DND-41 (cell line): ENCODE results near the gene SGK1.
A peak's percentile ranks its signal among the peaks of the same experiment; 100 is the strongest.

Source experiments
- ATAC-seq: fragments of 200-7000 bp; cut with Tn5 transposase; 3 replicates; pipeline ENCODE4 v1.9.1; 2021; ENCODE audit warnings: low read depth; ENCODE audit not compliant: insufficient read depth
- DNase-seq: peaks from one replicate; pipeline ENCODE4 v3.0.0-alpha.2; 2020
- H2AFZ ChIP-seq: 2 replicates; pipeline ENCODE4 v1.6.0; 2012; ENCODE audit warnings: low read depth, low read length
- H3K27ac ChIP-seq: 2 replicates; pipeline ENCODE4 v1.5.1; 2012; ENCODE audit warnings: low read length, inconsistent platforms
- H3K27me3 ChIP-seq: fragments of 200-600 bp; sonication (generic); 2 replicates; pipeline ENCODE4 v1.6.0; 2012; ENCODE audit warnings: low read length, mild to moderate bottlenecking, inconsistent platforms; ENCODE audit not compliant: insufficient read depth, poor library complexity
- H3K36me3 ChIP-seq: 2 replicates; pipeline ENCODE4 v1.5.1; 2012; ENCODE audit warnings: low read length, inconsistent platforms; ENCODE audit not compliant: insufficient read depth
- H3K4me1 ChIP-seq: 2 replicates; pipeline ENCODE4 v1.5.1; 2012; ENCODE audit warnings: mild to moderate bottlenecking, low read length; ENCODE audit not compliant: insufficient read depth
- H3K4me2 ChIP-seq: 2 replicates; pipeline ENCODE4 v1.6.0; 2012; ENCODE audit warnings: mild to moderate bottlenecking, moderate library complexity, low read length, inconsistent platforms; ENCODE audit not compliant: insufficient read depth
- H3K4me3 ChIP-seq, 2 experiments: fragments of 200-600 bp in 1 of 2; shearing (Covaris generic) in 1 of 2; 2 replicates each; pipeline ENCODE4 v1.5.1; 2012 to 2016; ENCODE audit warnings: inconsistent platforms in 2 of 2, low read length in 2 of 2, mild to moderate bottlenecking in 2 of 2, low read depth in 1 of 2, moderate library complexity in 1 of 2
- H3K79me2 ChIP-seq: 2 replicates; pipeline ENCODE4 v1.6.0; 2012; ENCODE audit warnings: low read length, inconsistent platforms; ENCODE audit not compliant: insufficient read depth
- H3K9ac ChIP-seq: 2 replicates; pipeline ENCODE4 v1.6.0; 2012; ENCODE audit warnings: low read depth, mild to moderate bottlenecking, inconsistent platforms, low read length, moderate library complexity
- H3K9me3 ChIP-seq: 2 replicates; pipeline ENCODE4 v1.5.1; 2012; ENCODE audit warnings: low read length, moderate library complexity, mild to moderate bottlenecking, inconsistent platforms; ENCODE audit not compliant: insufficient read depth, severe bottlenecking
- H4K20me1 ChIP-seq: 2 replicates; pipeline ENCODE4 v1.6.0; 2012; ENCODE audit warnings: low read length; ENCODE audit not compliant: insufficient read depth
- CTCF ChIP-seq: IDR thresholded peaks from 2 replicates; pipeline ENCODE4 v1.5.1; 2012; ENCODE audit warnings: borderline replicate concordance, low read length, moderate library complexity, mild to moderate bottlenecking; ENCODE audit not compliant: poor library complexity, severe bottlenecking; ENCODE audit errors: extremely low read depth
- EZH2 ChIP-seq: IDR thresholded peaks from 3 replicates; pipeline ENCODE4 v1.6.1; 2012; ENCODE audit warnings: borderline replicate concordance, low read depth, mild to moderate bottlenecking, moderate library complexity, low read length, inconsistent platforms; ENCODE audit not compliant: severe bottlenecking

The SGK1 gene

GRCh38 chr6:134356405-134356804, 38.5 kb upstream of the SGK1 start:
- TF ChIP-seq EZH2, result no peak
- TF ChIP-seq CTCF, result no peak
- H3K4me2 ChIP-seq, result no peak overlapping the region
- no peaks in the 10 kb centered on the region for H3K27me3 ChIP-seq
- no peaks in the 10 kb centered on the region for H3K36me3 ChIP-seq
- H2AFZ ChIP-seq, result no peak overlapping the region
- H3K9ac ChIP-seq, result no peak overlapping the region
- peaks cover 26% of the 10 kb centered on the region for H3K4me1 ChIP-seq
- peaks cover 4% of the 10 kb centered on the region for H3K9me3 ChIP-seq
- H3K4me3 ChIP-seq, result no peak overlapping the region
- H3K79me2 ChIP-seq, result no peaks in the 10 kb centered on the region
- no peaks in the 10 kb centered on the region for H4K20me1 ChIP-seq
- no peak for DNase-seq
- H3K27ac ChIP-seq, result no peak overlapping the region
- ATAC-seq, result no peak

- Histone ChIP-seq H2AFZ (peak overlapping the region; percentile 23), H4K20me1 (no peaks in the 10 kb centered on the region), H3K27ac (peak overlapping the region; percentile 95), H3K4me3 (peak overlapping the region in 1 of 2 experiments; percentile 58; a peak in 1 of 4 replicates), H3K4me1 (peaks cover 35% of the 10 kb centered on the region), H3K36me3 (no peaks in the 10 kb centered on the region), H3K27me3 (no peaks in the 10 kb centered on the region), H3K9me3 (peaks cover 4% of the 10 kb centered on the region), H3K79me2 (no peaks in the 10 kb centered on the region), H3K9ac (peak overlapping the region; percentile 58), H3K4me2 (peak overlapping the region; percentile 64)
- TF ChIP-seq CTCF (no peak), EZH2 (no peak)
- DNase-seq, result peak; percentile 20
- ATAC-seq, result peak; percentile 25
Observed at GRCh38 chr6:134352786-134353480, 35.0 kb upstream of the SGK1 start.

- Histone ChIP-seq H2AFZ (peak overlapping the region; percentile 77), H3K27ac (peak overlapping the region; percentile 95), H3K79me2 (no peaks in the 10 kb centered on the region), H3K4me1 (peaks cover 35% of the 10 kb centered on the region), H3K9me3 (peaks cover 4% of the 10 kb centered on the region), H3K27me3 (no peaks in the 10 kb centered on the region), H3K4me2 (peak overlapping the region; percentile 64), H3K9ac (peak overlapping the region; percentile 58), H4K20me1 (no peaks in the 10 kb centered on the region), H3K36me3 (no peaks in the 10 kb centered on the region), H3K4me3 (peak overlapping the region; percentile 10 to 58; a peak in 3 of 4 replicates)
- peak; percentile 91 for ATAC-seq
- peak; percentile 92 for DNase-seq
- no peak for TF ChIP-seq EZH2
- TF ChIP-seq CTCF, result no peak
Observed at GRCh38 chr6:134351615-134352474, 33.9 kb upstream of the SGK1 start.
